MM.1S (cell line): ENCODE measurements around the gene NUP214.

Source experiments
- DNase-seq: peaks from one replicate; pipeline ENCODE4 v3.0.0-alpha.2; 2015
- H2AFZ ChIP-seq: fragments of 300-600 bp; sonication (generic); 2 replicates; pipeline ENCODE4 v1.6.0; 2016; ENCODE audit warnings: antibody characterized with exemption, low read length
- H3F3A ChIP-seq: fragments of 300-600 bp; sonication (generic); 2 replicates; pipeline ENCODE4 v1.6.1; 2016; ENCODE audit warnings: mild to moderate bottlenecking, antibody characterized with exemption, low read length, moderate library complexity, mixed read lengths; ENCODE audit not compliant: insufficient read depth
- H3K27ac ChIP-seq: fragments of 300-600 bp; sonication (generic); 2 replicates; pipeline ENCODE4 v1.5.1; 2016; ENCODE audit warnings: mild to moderate bottlenecking, low read length
- H3K27me3 ChIP-seq: fragments of 300-600 bp; sonication (generic); replicated peaks from 2 replicates; pipeline ENCODE4 v1.6.0; 2016; ENCODE audit warnings: low read length; ENCODE audit not compliant: insufficient read depth
- H3K36me3 ChIP-seq: fragments of 300-600 bp; sonication (generic); replicated peaks from 2 replicates; pipeline ENCODE4 v1.6.1; 2016; ENCODE audit warnings: mild to moderate bottlenecking, low read length, mixed read lengths; ENCODE audit not compliant: insufficient read depth
- H3K4me1 ChIP-seq: fragments of 300-600 bp; sonication (generic); 2 replicates; pipeline ENCODE4 v1.6.1; 2016; ENCODE audit warnings: low read length, mixed read lengths
- H3K4me2 ChIP-seq: fragments of 300-600 bp; sonication (generic); 2 replicates; pipeline ENCODE4 v1.6.0; 2016; ENCODE audit warnings: low read depth, low read length
- H3K4me3 ChIP-seq: fragments of 300-600 bp; sonication (generic); 2 replicates; pipeline ENCODE4 v1.5.1; 2016; ENCODE audit warnings: low read length, mixed read lengths
- H3K79me2 ChIP-seq: fragments of 300-600 bp; sonication (generic); 2 replicates; pipeline ENCODE4 v1.6.1; 2016; ENCODE audit warnings: mixed run types, low read length, mixed read lengths
- H3K9ac ChIP-seq: fragments of 300-600 bp; sonication (generic); 2 replicates; pipeline ENCODE4 v1.6.1; 2016; ENCODE audit warnings: low read length, mixed read lengths
- H3K9me2 ChIP-seq: fragments of 300-600 bp; sonication (generic); replicated peaks from 2 replicates; pipeline ENCODE4 v1.6.1; 2016; ENCODE audit warnings: mild to moderate bottlenecking, low read length, mixed read lengths; ENCODE audit not compliant: insufficient read depth
- H3K9me3 ChIP-seq: fragments of 300-600 bp; sonication (generic); replicated peaks from 2 replicates; pipeline ENCODE4 v1.6.1; 2016; ENCODE audit warnings: mild to moderate bottlenecking, low read length, mixed read lengths; ENCODE audit not compliant: insufficient read depth
- H4K20me1 ChIP-seq: fragments of 300-600 bp; sonication (generic); 2 replicates; pipeline ENCODE4 v1.6.1; 2016; ENCODE audit warnings: mild to moderate bottlenecking, low read length, moderate library complexity, mixed read lengths; ENCODE audit not compliant: insufficient read depth
- CTCF ChIP-seq: fragments of 300-600 bp; sonication (generic); IDR thresholded peaks from 2 replicates; pipeline ENCODE4 v1.5.1; 2016; ENCODE audit warnings: antibody characterized with exemption, low read length, mixed read lengths
- EZH2 ChIP-seq: fragments of 300-600 bp; sonication (generic); optimal IDR thresholded peaks from 2 replicates; pipeline ENCODE3; 2017; ENCODE audit warnings: low read depth, mild to moderate bottlenecking, antibody characterized with exemption, low read length, mixed read lengths
- EZH2phosphoT487 ChIP-seq: fragments of 300-600 bp; sonication (generic); IDR thresholded peaks from 2 replicates; pipeline ENCODE4 v1.6.1; 2018; ENCODE audit warnings: antibody characterized with exemption, low read length

NUP214 gene

DNA sequence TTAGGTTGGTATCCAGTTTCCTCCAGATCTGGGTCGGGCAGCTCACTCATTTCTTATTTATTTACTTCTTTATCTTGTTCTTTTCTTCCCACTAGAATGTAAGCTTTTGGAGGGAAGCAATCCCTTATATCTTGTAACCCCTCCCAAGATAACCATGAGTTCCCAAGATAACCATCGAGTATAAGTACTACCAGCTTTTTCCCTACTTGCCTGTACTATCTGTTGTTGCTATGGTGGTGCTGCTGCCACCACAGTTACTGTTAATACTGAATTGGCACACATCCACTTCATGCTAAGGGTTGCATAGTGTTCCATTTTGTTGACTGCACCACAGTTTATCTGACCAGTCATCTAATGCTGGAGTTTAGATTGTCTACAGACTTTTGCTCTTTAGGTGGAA lies 19.9 kb downstream of the NUP214 start:
- no peaks in the 10 kb centered on the region for H3K9me3 ChIP-seq
- H3K27me3 ChIP-seq = no peaks in the 10 kb centered on the region
- no peaks in the 10 kb centered on the region for H3K9me2 ChIP-seq
- peaks cover 11% of the 10 kb centered on the region for H3K36me3 ChIP-seq
- no peak overlapping the region for H3K4me3 ChIP-seq
- TF ChIP-seq EZH2phosphoT487 = no peak
- no peak for TF ChIP-seq CTCF
- TF ChIP-seq EZH2 = no peak
- no peak overlapping the region for H2AFZ ChIP-seq
- no peaks in the 10 kb centered on the region for H3F3A ChIP-seq
- H3K27ac ChIP-seq = no peak overlapping the region
- H3K4me1 ChIP-seq = no peaks in the 10 kb centered on the region
- H3K9ac ChIP-seq = no peak overlapping the region
- H3K4me2 ChIP-seq = no peak overlapping the region
- no peaks in the 10 kb centered on the region for H4K20me1 ChIP-seq
- no peaks in the 10 kb centered on the region for H3K79me2 ChIP-seq
- DNase-seq = no peak

GRCh38 chr9:131146186-131146585 lies 20.8 kb downstream of the NUP214 start:
- Histone ChIP-seq H3K79me2 (no peaks in the 10 kb centered on the region), H2AFZ (no peak overlapping the region), H3K27me3 (no peaks in the 10 kb centered on the region), H3K36me3 (peaks cover 13% of the 10 kb centered on the region), H3K9me3 (no peaks in the 10 kb centered on the region), H3K9ac (no peak overlapping the region), H3K4me3 (no peak overlapping the region), H3F3A (no peaks in the 10 kb centered on the region), H3K4me1 (no peaks in the 10 kb centered on the region), H4K20me1 (no peaks in the 10 kb centered on the region), H3K9me2 (no peaks in the 10 kb centered on the region), H3K27ac (no peak overlapping the region), H3K4me2 (no peak overlapping the region)
- TF ChIP-seq EZH2 = no peak
- no peak for TF ChIP-seq CTCF
- no peak for TF ChIP-seq EZH2phosphoT487
- DNase-seq = no peak

- H3K9me3 ChIP-seq = no peaks in the 10 kb centered on the region
- no peak overlapping the region for H3K27ac ChIP-seq
- 0 out of 2 replicates have a peak, but pooled peaks cover 5% of the 10 kb centered on the region for H3F3A ChIP-seq
- peaks cover 6% of the 10 kb centered on the region for H3K4me1 ChIP-seq
- H4K20me1 ChIP-seq = no peaks in the 10 kb centered on the region
- no peak for TF ChIP-seq EZH2
- TF ChIP-seq CTCF = no peak
- TF ChIP-seq EZH2phosphoT487 = no peak
- no peaks in the 10 kb centered on the region for H3K79me2 ChIP-seq
- no peak overlapping the region for H3K4me3 ChIP-seq
- H2AFZ ChIP-seq = no peak overlapping the region
- peaks cover 13% of the 10 kb centered on the region for H3K36me3 ChIP-seq
- no peak overlapping the region for H3K9ac ChIP-seq
- DNase-seq = no peak
- H3K27me3 ChIP-seq = no peaks in the 10 kb centered on the region
- H3K9me2 ChIP-seq = no peaks in the 10 kb centered on the region
- H3K4me2 ChIP-seq = no peak overlapping the region
These were observed 22.9 kb downstream of the NUP214 start for GRCh38 chr9:131148276-131148675.
